ENCODE measurements around the gene HSD17B4.
"Not testable (repeated sequence)": the region's sequence is repeated elsewhere in the genome, so short reads cannot be mapped to it uniquely, and the experiment has no call there.

HSD17B4 gene

DNA sequence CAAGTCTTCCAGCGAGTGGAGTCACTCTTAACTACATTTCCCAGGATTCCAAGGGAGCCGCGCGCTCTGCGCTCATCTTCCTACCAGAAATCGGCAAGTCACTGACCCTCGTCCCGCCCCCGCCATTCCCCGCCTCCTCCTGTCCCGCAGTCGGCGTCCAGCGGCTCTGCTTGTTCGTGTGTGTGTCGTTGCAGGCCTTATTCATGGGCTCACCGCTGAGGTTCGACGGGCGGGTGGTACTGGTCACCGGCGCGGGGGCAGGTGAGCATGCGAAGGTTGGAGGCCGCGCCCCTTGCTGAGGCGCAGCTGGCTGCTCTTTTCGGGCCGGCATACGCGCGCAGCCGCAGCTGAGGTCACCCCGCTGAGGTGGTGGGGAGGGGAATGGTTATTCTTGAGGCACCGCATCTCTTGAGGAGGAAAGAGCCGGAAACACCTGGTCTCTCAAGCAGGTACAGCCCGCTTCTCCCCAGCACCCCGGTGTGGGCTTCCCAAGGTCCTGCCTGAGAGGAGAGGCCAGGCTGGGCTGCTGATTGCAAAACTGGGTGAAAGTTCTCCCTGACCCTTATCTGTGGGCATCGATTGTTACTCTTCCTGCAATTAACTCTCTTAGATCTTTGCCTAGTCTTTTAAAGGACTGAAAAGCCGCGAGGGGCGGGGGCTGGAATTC lies at the start of gene HSD17B4:
Gene HSD17B4, plus strand, starts transcription at position 125 of the 667 bp plus-strand sequence. Its CDS starts 79 bp downstream, at position 204.
- DNase-seq = peak; percentile 80

- DNase-seq = no peak
Observed at GRCh38 chr5:119402555-119402954, 49.7 kb upstream of the HSD17B4 start.

DNA sequence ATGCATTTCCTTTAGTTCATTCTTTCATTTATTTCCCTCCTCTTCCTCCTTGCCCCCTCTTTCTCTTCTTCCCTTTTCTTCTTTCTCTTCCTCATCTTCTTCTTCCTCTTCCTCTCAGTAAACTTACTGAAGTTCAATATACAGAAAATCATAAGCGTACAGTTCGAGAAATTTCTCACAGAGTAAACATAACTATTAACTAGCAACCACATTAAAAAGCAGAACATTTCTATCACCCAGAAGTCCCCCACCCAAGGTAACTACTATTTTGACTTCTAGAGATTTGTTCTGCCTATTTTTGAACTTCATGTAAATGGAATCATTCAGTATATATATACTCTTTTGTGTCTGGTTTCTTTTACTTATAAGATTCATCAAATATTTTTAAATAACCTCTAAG lies 48.3 kb upstream of the HSD17B4 start:
- no peak for DNase-seq

DNA sequence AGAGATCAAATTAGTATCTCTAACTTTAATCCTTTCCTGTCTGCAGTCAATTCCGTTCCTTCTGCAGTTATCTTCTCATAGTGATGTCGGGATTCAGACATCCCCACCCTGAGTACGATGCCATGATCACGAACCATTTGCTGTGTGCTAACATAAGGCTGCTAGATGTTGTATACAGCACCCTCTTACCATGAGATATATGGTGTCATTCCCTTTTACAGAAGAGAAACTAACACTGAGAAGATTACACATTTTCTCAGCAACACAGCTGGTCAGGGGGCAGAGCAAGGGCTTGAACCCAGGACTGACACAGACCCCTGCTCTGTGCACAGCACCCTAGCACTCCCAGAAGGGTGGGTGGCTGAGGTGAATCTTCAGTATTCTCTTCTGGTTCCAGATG lies 46.9 kb upstream of the HSD17B4 start:
- DNase-seq = no peak

DNA sequence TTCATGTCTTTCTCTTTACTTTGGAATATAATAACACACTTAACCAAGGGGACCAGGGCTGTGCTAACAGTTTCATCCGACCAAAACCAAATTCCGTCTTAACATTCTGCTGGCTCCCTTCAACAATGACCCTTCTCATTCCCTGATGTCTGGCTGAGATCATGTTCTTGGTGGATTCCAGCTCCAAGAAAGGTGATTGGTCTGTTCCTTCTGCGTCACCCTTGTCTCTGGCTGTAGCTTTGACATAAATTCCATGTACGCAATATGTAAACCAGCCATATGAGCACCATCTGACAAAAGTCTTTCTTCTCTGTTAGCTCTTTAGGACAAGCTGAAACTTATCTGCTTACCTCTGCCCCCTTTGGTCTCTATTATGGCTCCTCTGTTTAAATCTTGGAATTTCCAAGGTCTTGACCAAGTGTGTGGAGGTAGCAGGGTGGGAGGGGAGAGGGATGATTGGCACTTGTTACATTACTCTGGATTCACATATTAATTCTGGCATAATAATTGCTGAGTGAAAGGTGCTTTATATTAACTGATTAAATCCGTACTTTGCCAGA lies 45.7 kb upstream of the HSD17B4 start:
- DNase-seq = no peak

- DNase-seq = peak; percentile 21
Observed at GRCh38 chr5:119409235-119409815, 43.0 kb upstream of the HSD17B4 start.

- DNase-seq = no peak
Observed at GRCh38 chr5:119410448-119411159, 41.7 kb upstream of the HSD17B4 start.

GRCh38 chr5:119411361-119412278 lies 40.7 kb upstream of the HSD17B4 start:
- DNase-seq = peak; percentile 81

DNA sequence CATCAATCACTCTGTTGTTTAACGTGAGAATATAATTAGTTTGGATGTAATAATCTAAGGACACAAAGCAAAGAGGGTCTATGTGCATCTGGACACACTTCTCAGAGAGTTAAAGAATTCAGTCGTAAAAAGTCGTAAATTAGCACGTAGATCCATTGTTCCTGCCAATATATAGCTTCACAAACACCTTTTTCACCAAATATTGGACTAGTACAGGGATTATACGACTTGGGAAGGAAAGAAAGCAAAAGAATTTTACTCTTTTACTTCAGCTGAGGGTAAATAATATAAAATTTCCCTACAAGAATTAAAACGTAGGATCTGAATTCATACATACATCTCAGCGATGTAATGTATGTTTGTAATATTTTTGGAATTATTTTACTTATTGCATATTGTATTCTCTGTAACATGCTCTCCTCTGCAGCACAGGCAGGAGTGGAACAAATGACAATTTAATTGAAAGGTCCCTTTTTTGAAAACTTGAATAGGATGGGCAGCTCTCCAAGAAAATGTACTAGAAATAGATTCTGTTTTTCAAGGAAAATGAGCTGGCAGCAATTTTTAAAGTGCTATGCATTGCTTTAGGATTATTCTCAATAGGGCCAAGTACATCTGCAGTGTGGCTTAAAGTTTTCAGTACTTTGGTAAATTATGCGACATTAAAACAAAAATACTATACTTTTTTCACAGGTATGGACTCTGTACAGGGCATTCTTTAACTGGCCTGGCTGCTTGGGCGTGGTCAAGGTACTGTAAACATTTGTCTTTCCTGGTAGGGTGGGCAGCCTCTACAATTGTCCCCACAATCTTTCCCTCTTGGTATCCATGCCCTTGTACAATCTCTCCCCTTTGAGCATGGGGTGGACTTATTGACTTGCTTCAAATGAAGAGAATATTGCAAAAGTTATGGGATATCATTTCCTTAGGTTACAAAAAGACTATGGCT lies 39.7 kb upstream of the HSD17B4 start:
- DNase-seq = no peak

DNA sequence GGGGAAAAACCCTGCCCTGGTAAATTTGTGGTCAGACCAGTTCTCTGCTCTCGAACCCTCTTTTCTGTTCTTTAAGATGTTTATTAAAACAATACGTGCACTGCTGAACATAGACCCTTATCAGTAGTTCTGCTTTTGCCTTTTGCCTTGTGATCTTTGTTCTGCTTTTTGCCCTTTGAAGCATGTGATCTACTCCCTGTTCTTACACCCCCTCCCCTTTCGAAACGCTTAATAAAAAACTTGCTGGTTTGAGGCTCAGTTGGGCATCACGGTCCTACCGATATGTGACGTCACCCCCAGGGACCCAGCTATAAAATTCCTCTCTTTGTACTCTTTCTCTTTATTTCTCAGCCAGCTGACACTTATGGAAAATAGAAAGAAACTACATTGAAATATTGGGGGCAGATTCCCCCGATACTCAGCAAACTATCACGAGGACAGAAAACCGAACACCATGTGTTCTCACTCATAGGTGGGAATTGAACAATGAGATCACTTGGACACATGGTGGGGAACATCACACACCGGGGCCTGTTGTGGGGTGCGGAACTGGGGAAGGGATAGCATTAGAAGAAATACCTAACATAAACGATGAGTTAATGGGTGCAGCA lies 38.1 kb upstream of the HSD17B4 start:
- not testable (repeated sequence) for DNase-seq

- DNase-seq = no peak
Observed at GRCh38 chr5:119417891-119418605, 34.2 kb upstream of the HSD17B4 start.

DNA sequence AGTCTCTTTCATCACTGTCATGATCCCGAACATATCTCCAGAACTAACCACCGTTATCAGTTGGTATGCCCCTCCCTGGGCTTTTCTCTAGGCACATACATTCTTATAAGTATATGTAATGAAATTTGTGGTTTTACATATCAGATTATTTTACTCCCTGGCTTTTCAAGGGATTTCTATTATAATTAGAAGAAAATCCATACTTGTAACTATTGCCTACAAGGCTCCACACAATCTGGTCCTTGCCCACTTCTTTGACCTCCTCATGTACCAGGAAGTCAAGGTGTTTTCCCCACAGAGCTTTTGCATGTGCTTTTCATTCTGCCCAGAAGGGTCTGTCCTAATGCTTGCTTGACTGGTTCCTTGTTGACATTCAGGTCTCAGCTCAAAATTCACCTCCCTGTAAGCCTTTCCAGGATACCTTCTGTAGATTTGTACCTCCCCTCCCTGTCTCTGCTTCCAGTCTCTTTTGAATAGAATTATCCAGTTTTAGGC lies 33.6 kb upstream of the HSD17B4 start:
- no peak for DNase-seq

GRCh38 chr5:119420169-119420568 lies 32.1 kb upstream of the HSD17B4 start:
- no peak for DNase-seq

GRCh38 chr5:119426057-119426456 lies 26.2 kb upstream of the HSD17B4 start:
- DNase-seq = no peak

DNA sequence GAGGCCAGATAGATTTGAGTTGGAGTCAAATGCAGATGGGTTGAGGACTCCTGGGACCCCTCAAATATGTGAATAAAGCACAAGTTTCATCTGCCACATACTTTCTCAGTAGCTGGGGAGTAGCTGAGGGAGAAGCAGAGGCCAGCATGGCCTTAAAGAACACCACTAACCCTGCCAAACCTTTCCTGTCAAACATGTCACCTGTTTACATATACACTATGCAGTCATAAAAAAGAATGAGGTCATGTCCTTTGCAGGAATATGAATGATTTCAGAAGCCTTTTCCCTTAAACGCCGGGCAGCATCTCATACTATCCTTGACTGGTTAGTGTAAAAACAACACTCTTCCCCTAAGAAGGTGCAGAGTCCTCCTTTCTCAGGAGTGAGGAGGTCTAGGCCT lies 25.2 kb upstream of the HSD17B4 start:
- no peak for DNase-seq

DNA sequence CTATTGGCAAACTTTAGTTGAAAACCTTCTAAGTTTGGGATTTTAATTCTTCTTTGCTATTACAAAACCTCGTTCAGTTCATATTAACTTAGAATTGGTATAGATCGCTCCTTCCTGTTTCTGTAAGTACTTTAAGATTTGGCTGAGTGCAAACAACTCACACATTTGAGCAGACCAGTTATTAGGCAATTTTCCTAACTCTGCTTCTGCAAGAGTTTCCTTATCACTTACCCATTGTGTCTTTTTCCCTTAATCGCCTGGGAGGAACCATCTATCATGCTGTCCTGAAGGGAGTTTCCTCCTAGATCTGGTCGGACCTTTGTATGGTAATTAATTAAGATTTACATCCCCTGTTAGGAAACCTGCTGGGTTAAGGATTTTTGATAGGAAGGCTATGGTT lies 24.7 kb upstream of the HSD17B4 start:
- DNase-seq = not testable (repeated sequence)

GRCh38 chr5:119428166-119428565 lies 24.1 kb upstream of the HSD17B4 start:
- DNase-seq = not testable (repeated sequence)

- not testable (repeated sequence) for DNase-seq
Observed at GRCh38 chr5:119428574-119428973, 23.7 kb upstream of the HSD17B4 start.

DNA sequence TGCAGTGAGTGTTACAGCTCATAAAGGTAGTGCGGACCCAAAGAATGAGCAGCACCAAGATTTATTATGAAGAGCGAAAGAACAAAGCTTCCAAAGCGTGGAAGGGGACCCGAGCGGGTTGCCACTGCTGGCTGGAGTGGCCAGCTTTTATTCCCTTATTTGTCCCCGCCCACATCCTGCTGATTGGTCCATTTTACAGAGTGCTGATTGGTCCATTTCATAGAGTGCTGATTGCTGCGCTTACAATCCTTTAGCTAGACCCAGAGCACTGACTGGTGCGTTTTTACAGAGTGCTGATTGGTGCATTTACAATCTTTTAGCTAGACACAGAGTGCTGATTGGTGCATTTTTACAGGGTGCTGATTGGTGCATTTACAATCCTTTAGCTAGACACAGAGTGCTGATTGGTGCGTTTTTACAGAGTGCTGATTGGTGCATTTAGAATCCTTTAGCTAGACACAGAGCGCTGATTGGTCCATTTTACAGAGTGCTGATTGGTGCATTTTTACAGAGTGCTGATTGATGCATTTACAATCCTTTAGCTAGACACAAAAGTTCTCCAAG lies 19.5 kb upstream of the HSD17B4 start:
- DNase-seq = not testable (repeated sequence)

Data from CD4-positive, alpha-beta T cell treated with Interleukin-12 subunit alpha and Interleukin-12 subunit beta, for 1 hour (primary cell).